Measurements from ENCODE around the gene FES. TPM values are rescaled to one million over a fixed set of nuclear protein-coding genes. Genes with fewer than 3 reads are reported as not detected.
A peak's percentile ranks its signal among the peaks of the same experiment; 100 is the strongest.

Gene FES
- total and polyA plus RNA-seq, 2 of the 13 experiments (the other 11 are each of a cell fraction or from before 2014, with no cell fraction given), result 4.0 to 9.5 TPM

GRCh38 chr15:90902040-90902839, 17.9 kb downstream of the FES start:
- no peaks in the 10 kb centered on the region for H3K79me2 ChIP-seq (ENCODE audit: insufficient read depth, low read length)
- ChIA-PET POLR2A (interaction anchor here (1.0 to 4.4 kb wide), 10 partner anchors 9 to 185 kb away, joined by 3 to 45 read pairs (median 8); partner anchors contain the start of genes BLM, FES, HDDC3 and RCCD1), CTCF (ENCODE audit: low intra/inter-chr PET ratio, low total read pairs) (interaction anchor here (0.7 to 1.9 kb wide), 2 partner anchors 29 to 33 kb away, joined by 3 to 5 read pairs; partner anchors contain the start of gene UNC45A)
- peak overlapping the region; percentile 77 for H3K9ac ChIP-seq (ENCODE audit: insufficient read depth, low read depth, low read length)
- no peaks in the 10 kb centered on the region for H3K9me3 ChIP-seq (ENCODE audit: low read length)
- H3K4me3 ChIP-seq (replicated peaks in 1 of 3; ENCODE audit: insufficient read depth in 1 of 3, low read depth in 2 of 3, low read length in 3 of 3), result peak overlapping the region; percentile 71 to 89 (median 81)
- TSS peak; percentile 49 for BruUV-seq (replicated peaks)
- DNase-seq (ENCODE audit: low spot score), result peak; percentile 64
- in situ Hi-C loops (cut with HindIII; ENCODE audit: extremely low pct_ligation_motif_present, low pct_unique_long_range_greater_than_20kb) (no loop called here), intact Hi-C loops (cut with micrococcal nuclease; ENCODE audit: unreplicated experiment) (loop anchor here (1.0 kb wide), 1 partner anchor 32 kb away; no protein-coding TSS in a partner anchor)
- peaks cover 20% of the 10 kb centered on the region for H3K4me1 ChIP-seq (ENCODE audit: insufficient read depth, low read length)
- peak overlapping the region; percentile 64 for H3K27ac ChIP-seq (ENCODE audit: extremely low read length, insufficient read depth, low read length)
- FAIRE-seq, result peak; percentile 51
- H2AFZ ChIP-seq (ENCODE audit: low read length), result peak overlapping the region; percentile 77
- peaks cover 0 to 1% of the 10 kb centered on the region in 2 experiments; a peak in 1 of 5 replicates for H3K27me3 ChIP-seq (ENCODE audit: control insufficient read depth in 1 of 2, insufficient read depth in 2 of 2, low read length in 2 of 2)
- H3K36me3 ChIP-seq (replicated peaks in 1 of 2; ENCODE audit: control insufficient read depth in 1 of 2, insufficient read depth in 2 of 2, low read length in 2 of 2), result peaks cover 7 to 21% of the 10 kb centered on the region in 2 experiments; a peak in 4 of 5 replicates
- WGBS (ENCODE audit: low lambda C conversion rate), result 5% methylated on average over 3 of the region's 71 CpGs
- no peaks in the 10 kb centered on the region for H4K20me1 ChIP-seq (ENCODE audit: insufficient read depth, low read length)
- peak overlapping the region; percentile 83 for H3K4me2 ChIP-seq (ENCODE audit: low read depth, low read length)
- peak; percentile 85 for ATAC-seq
- TF ChIP-seq POLR2A (IDR thresholded peaks at IDR 0.05; ENCODE audit: insufficient read depth in 1 of 2, low read depth in 2 of 2, low read length in 2 of 2), result peak; percentile 37 to 39; a peak in 2 of 4 replicates
- peak; percentile 65; the same call in 1 of the 2 replicates for TF ChIP-seq TSC22D2 (CRISPR knock-in tag; IDR thresholded peaks at IDR 0.05; ENCODE audit: borderline replicate concordance)
- TF ChIP-seq PAX8 (CRISPR knock-in tag; IDR thresholded peaks at IDR 0.05; ENCODE audit: borderline replicate concordance), result no peak
- TF ChIP-seq MXD4 (CRISPR knock-in tag; IDR thresholded peaks at IDR 0.05), result 0 out of 2 replicates have a peak, but pooled peaks have one; percentile 49
- peak; percentile 71 for TF ChIP-seq ZNF644 (CRISPR knock-in tag; IDR thresholded peaks at IDR 0.05; ENCODE audit: low read depth)
- peak; percentile 83 for TF ChIP-seq ZNF142 (CRISPR knock-in tag; IDR thresholded peaks at IDR 0.05)
- TF ChIP-seq JARID2 (CRISPR knock-in tag; IDR thresholded peaks at IDR 0.05; ENCODE audit: insufficient replicate concordance), result no peak
- TF ChIP-seq ZNF646 (CRISPR knock-in tag; IDR thresholded peaks at IDR 0.05), result no peak
- no peak for TF ChIP-seq MAFG (CRISPR knock-in tag; IDR thresholded peaks at IDR 0.05)
- TF ChIP-seq TGIF2 (CRISPR knock-in tag; IDR thresholded peaks at IDR 0.05), result 0 out of 2 replicates have a peak, but pooled peaks have one; percentile 17
- TF ChIP-seq AKAP8 (CRISPR knock-in tag; IDR thresholded peaks at IDR 0.05), result no peak

Measured in HepG2 (cell line).